OCI-M2 (cell line): ENCODE measurements around the gene LAIR1.
"Not testable (repeated sequence)": the region's sequence is repeated elsewhere in the genome, so short reads cannot be mapped to it uniquely, and the experiment has no call there.

ENCODE experiments used
- DNase-seq: peaks from one replicate; lab custom pipeline; 2025; ENCODE audit not compliant: unreplicated experiment; lab: John Stamatoyannopoulos, UW

The LAIR1 gene

GRCh38 chr19:54364775-54365257 is at the start of gene LAIR1:
Gene LAIR1, minus strand, starts transcription at chr19:54364931. Its CDS starts 127 bp downstream, at chr19:54364804.
- DNase-seq, result no peak

DNA sequence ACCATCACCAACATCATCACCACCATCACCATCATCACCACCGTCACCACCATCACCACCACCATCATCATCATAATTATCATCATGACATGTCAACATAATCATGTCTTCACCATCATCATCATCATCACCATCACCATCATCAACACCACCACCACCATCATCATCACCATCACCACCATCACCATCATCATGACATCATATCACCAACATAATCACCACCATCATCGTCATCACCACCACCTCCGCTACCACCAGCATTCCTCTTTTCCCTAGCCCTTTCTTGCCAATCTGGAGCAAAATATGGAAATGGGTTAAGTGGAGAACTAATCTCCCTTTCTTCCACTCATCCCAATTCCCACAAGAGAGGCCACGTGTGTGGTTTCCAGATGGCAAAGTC is 49.4 kb upstream of the LAIR1 start:
- no peak for DNase-seq

GRCh38 chr19:54412877-54413276 is 48.1 kb upstream of the LAIR1 start:
- DNase-seq, result no peak

- no peak for DNase-seq
Measured at GRCh38 chr19:54411033-54411432, 46.3 kb upstream of the LAIR1 start.

DNA sequence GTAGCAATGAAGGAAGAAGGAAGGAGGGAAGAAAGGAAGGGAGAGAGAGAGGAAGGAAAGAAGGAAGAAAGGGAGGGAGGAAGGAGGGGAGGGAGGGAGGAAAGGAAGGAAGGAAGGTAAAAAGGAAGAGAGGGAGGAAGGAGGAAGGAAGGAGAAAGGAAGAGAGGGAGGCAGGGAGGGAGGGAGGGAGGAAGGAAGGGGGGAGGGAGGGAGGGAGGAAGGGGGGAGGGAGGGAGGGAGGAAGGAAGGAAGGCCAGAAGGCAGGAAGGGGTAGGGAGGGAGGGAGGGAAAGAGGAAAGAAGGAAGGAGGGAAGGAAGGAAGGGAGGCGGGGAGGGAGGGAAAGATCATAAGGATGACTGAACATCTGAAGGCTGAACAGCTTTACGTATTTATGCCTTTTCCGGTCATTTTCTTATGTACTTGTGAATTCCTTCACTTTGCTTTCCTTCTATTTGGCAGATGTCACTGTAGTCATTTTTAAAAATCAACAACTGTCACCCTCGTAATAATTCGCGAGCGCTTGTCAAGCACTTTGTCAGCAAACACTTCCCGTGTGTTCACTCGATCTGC is 43.8 kb upstream of the LAIR1 start:
- no peak for DNase-seq

- DNase-seq, result no peak
Measured at GRCh38 chr19:54407780-54408179, 43.0 kb upstream of the LAIR1 start.

DNA sequence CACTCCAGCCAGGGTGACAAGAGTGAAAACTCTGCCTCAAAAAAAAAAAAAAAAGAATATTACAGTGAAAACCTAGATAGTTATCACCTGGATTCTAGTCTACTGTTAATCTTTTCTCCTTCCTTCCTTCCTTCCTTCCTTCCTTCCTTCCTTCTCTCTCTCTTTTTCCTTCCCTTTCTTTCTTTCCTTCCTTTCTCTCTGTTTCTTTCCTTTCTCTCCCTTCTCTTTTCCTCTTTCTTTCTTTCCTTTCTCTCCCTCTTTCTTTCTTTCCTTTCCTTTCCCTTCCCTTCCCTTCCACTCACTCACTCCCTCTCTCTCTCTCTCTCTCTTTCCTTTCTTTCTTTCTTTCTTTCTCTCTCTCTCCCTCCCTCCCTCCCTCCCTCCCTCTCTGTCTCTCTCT is 40.9 kb upstream of the LAIR1 start:
- DNase-seq, result no peak

- DNase-seq, result no peak
Measured at GRCh38 chr19:54403054-54403453, 38.3 kb upstream of the LAIR1 start.

DNA sequence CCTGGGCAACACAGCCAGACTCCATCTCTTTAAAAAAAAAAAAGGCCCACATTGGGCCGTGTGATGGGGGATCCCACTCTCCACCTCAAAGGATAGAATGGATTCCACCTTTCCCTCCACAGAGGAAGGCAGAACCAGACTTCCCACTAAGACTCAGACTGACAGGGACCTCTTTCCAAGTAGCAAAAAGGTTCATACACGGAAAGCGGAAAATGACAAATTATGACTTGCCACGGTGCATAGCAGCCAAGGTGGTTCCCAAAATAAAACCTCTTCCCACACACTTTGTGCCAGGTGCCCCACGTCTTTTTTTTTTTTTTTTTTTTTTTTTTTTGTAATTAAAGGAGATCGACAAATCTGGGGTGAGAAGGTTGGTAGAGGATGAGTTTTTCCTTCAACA is 36.2 kb upstream of the LAIR1 start:
- DNase-seq, result no peak

GRCh38 chr19:54399189-54399588 is 34.5 kb upstream of the LAIR1 start:
- DNase-seq, result no peak

DNA sequence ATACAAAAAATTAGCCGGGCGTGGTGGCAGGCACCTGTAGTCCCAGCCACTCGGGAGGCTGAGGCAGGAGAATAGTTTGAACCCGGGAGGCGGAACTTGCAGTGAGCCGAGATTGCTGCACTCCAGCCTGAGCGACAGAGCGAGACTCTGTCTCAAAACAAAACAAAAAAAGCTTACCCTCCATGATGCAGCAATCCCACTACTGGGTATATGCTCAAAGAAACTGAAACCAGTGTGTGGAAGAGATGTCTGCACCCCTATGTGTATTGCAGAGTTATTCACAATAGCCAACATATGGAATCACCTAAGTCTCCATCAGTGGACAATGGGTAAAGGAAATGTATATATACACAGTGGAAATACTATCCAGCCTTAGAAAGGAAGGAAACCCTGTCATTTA is 31.0 kb upstream of the LAIR1 start:
- no peak for DNase-seq

DNA sequence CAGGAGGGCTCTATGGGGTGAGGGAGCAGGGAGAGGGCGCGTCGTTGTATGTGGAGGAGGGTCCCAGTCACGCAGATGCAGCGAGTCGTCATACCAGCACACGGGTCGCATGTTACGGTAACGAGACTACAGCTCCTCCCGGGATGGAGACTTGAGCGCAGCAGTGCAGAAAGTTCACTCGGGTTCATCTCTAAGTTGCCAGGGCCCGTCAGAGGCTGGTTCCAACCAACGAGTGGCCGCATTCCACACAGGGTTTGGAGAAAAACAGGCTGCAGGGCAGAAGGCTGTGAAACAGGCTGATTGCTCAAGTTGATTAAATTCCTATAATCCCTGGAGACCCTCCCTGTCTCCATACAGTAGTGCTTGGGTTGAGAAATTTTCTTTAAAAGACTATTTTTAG is 28.6 kb upstream of the LAIR1 start:
- no peak for DNase-seq

- DNase-seq, result no peak
Measured at GRCh38 chr19:54392105-54392504, 27.4 kb upstream of the LAIR1 start.

GRCh38 chr19:54391589-54392061 is 26.9 kb upstream of the LAIR1 start:
- DNase-seq, result no peak

DNA sequence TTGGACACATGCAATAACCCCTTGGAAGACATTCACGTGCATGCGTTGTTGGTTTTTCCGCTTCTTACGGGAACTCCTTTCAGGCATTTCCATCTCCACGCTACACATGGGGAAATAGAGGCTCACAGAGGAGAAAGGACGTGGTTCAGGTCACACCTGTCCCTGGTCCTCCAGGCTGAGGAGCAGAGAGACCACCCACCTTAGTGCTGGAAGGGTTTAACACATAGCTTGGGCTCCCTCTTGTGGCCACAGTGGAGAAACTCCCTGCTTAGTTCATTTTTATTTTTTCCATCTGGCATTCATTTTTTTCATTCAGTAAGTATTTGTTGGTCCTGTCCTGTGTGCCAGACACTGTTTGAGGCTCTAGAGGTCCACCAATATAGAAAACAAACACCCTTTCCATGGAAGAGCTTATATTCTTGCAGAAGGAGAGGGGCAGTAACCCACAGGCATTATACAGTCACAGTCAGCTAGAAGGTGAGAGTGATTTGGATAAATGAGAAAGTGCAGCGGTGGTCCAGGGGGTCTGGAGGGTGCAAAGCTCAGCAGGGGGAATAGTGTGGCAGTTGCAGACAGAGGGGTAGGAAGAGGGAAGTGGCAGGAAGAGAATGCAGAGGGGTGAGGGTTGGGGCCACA is 26.3 kb upstream of the LAIR1 start:
- no peak for DNase-seq

GRCh38 chr19:54389553-54389952 is 24.8 kb upstream of the LAIR1 start:
- no peak for DNase-seq

DNA sequence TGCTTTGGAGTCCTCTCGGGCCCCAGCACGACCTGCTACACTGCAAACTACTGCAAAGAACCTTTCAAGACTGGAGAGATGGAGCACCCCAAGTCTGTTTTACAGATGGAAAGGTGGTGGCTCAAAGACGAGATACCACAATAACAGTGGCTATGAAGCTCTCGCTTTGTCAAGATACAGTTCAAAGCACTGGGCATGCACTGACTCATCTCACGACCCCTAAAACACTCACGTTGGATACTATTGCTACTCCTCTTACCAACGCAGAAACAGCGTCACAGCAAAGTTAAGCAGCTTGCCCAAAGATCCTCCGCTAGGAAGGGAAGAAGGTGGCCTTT is 24.0 kb upstream of the LAIR1 start:
- DNase-seq, result no peak

DNA sequence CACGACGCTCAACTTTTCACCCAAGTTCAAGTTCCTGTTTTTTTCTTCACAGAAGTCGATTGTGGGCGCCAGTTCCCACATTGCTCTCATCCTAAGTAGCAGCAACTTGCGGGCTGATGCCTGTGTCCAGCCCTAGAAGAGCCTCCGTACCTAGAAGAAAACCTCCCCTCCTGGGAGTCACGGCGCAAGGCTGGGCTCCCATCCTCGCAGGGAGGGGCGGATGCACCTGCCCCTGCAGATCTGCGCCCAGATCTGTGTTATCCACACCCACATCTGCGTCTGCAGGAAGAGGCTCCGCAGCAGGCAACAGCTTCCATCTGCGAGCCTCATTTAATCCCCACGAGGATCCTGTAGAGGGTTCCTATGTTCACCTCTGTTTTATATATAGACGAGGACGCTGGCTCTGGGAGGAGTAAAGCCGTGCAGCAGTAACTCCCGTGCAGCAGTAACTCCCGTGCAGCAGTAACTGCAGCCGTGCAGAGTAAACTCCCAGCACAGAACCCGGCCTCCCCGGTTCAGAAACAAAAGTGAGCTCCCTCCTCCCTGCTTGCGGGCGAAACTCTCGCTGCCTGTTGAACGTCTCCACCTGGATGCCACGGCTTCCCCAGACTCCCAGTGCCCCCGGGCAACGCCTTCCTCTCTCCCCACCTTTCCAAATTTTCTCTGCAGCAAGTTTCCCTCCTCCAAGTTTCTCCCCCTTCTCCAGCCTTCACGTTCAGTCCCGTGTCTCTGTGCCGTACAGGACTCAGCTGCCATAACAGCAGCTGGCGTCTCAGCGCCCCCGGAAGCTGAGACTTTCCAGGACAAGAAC is 23.5 kb upstream of the LAIR1 start:
- DNase-seq, result no peak

DNA sequence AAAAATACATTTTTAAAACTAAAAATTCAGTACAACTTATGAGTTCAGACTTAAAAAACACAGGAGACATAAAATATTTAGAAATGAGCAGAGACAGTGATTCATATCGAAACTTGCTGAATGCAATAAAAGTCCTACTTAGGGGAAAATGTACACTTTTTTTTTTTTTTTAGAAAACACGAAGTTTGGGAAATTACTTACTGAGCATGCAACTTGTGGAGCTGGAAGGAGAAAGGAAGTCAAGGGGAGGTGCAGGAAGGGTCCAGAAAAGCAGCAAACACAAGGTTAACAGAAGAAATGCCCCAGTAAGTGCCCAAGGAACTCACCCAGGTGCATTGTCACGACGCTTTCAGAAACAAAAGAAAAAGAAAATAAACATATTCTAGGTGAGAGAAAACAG is 18.6 kb upstream of the LAIR1 start:
- no peak for DNase-seq

GRCh38 chr19:54382041-54382440 is 17.3 kb upstream of the LAIR1 start:
- not testable (repeated sequence) for DNase-seq

DNA sequence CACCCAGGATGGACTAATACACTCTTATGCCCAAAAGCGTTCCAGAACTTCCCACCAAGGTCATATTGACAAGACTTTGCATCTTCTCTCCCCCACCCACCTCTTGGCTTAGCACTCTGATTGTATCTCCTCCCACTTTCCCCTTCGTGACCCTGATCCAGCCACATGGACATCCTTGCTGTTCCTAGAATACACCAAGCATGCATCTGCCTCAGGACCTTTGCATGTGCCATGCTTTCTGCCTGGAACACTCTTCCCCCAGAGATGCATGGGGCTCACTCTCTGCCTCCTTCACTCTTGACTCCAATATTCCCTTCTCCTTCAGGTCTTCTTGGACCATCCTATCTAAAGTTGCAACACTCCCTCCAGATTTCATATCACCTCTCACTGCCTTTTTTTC is 16.2 kb upstream of the LAIR1 start:
- no peak for DNase-seq

DNA sequence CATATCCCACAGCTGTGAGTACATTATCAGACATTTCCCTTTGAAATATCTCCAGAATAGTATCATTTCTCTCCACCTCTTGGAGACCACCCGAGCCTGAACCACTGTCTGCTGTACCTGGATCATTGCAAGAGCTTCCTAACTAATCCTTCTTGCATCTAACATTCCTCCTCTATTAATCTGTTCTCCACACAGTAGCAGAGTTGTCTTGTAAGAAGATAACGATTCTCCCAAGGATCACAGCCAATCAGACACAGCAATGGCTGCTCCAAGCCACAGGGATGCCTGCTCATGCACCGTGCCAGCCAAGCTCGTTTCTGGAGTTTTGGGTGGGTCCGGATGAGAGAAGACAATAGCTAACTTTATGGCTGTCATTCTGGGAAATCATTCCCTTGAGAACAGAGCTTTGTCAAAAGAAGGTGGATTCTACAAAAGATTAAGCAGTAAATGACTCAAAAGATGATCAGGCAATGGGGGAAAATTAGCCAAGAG is 14.5 kb upstream of the LAIR1 start:
- DNase-seq, result no peak
